SK-N-SH treated with all-trans-retinoic acid at 6 μM for 48 hours (cell line): ENCODE measurements around the gene TF.

Experiments used
- ATAC-seq: fragments of 200-7000 bp; cut with Tn5 transposase; 3 replicates; pipeline ENCODE4 v1.9.1; 2020; ENCODE audit warnings: mild to moderate bottlenecking, moderate library complexity
- ARNTL ChIP-seq: fragments of 450-650 bp; formaldehyde crosslinking; IDR thresholded peaks from 2 replicates; pipeline ENCODE4 v1.5.0; 2020; ENCODE audit warnings: low read depth, mild to moderate bottlenecking, moderate library complexity, borderline replicate concordance
- BACH2 ChIP-seq: fragments of 250-450 bp; sonication (Bioruptor Pico); IDR thresholded peaks from 2 replicates; pipeline ENCODE4 v1.9.0; 2021; ENCODE audit warnings: mild to moderate bottlenecking, borderline replicate concordance
- CREB5 ChIP-seq: fragments of 250-450 bp; sonication (Bioruptor Pico); IDR thresholded peaks from 2 replicates; pipeline ENCODE4 v1.5.1; 2020; ENCODE audit warnings: low read depth, mild to moderate bottlenecking, moderate library complexity
- CSDC2 ChIP-seq: fragments of 250-450 bp; sonication (Bioruptor Pico); IDR thresholded peaks from 2 replicates; pipeline ENCODE4 v1.5.0; 2020; ENCODE audit warnings: mild to moderate bottlenecking, moderate library complexity
- CSRNP3 ChIP-seq: fragments of 250-450 bp; sonication (Bioruptor Pico); IDR thresholded peaks from 2 replicates; pipeline ENCODE4 v1.5.1; 2021; ENCODE audit warnings: mild to moderate bottlenecking, moderate library complexity
- ESRRG ChIP-seq: fragments of 250-450 bp; sonication (Bioruptor Pico); IDR thresholded peaks from 2 replicates; pipeline ENCODE4 v1.6.1; 2021; ENCODE audit warnings: mild to moderate bottlenecking
- GLIS3 ChIP-seq: fragments of 250-450 bp; sonication (Bioruptor Pico); IDR thresholded peaks from 2 replicates; pipeline ENCODE4 v1.5.0; 2020; ENCODE audit warnings: mild to moderate bottlenecking, moderate library complexity
- ISL1 ChIP-seq: fragments of 250-450 bp; sonication (Bioruptor Pico); IDR thresholded peaks from 2 replicates; pipeline ENCODE4 v2.1.2; 2022; ENCODE audit warnings: mild to moderate bottlenecking, moderate library complexity
- OSR1 ChIP-seq: fragments of 250-450 bp; sonication (Bioruptor Pico); IDR thresholded peaks from 2 replicates; pipeline ENCODE4 v1.8.0; 2022; ENCODE audit warnings: moderate library complexity, mild to moderate bottlenecking, inconsistent platforms
- PPARA ChIP-seq: fragments of 250-450 bp; sonication (Bioruptor Pico); IDR thresholded peaks from 2 replicates; pipeline ENCODE4 v1.5.0; 2020; ENCODE audit warnings: mild to moderate bottlenecking, borderline replicate concordance
- RARB ChIP-seq: fragments of 250-450 bp; sonication (Bioruptor Pico); IDR thresholded peaks from 2 replicates; pipeline ENCODE4 v1.8.0; 2021; ENCODE audit warnings: mild to moderate bottlenecking, moderate library complexity
- SNAI2 ChIP-seq: fragments of 250-450 bp; sonication (Bioruptor Pico); IDR thresholded peaks from 2 replicates; pipeline ENCODE4 v1.5.0; 2020; ENCODE audit warnings: mild to moderate bottlenecking, moderate library complexity
- TOX ChIP-seq: fragments of 250-450 bp; sonication (Bioruptor Pico); IDR thresholded peaks from 2 replicates; pipeline ENCODE4 v1.8.0; 2021; ENCODE audit warnings: mild to moderate bottlenecking, moderate library complexity, borderline replicate concordance
- ZC3H10 ChIP-seq: fragments of 250-450 bp; sonication (Bioruptor Pico); IDR thresholded peaks from 2 replicates; pipeline ENCODE4 v1.5.1; 2021; ENCODE audit warnings: mild to moderate bottlenecking, moderate library complexity
- ZFP3 ChIP-seq: fragments of 250-450 bp; sonication (Bioruptor Pico); IDR thresholded peaks from 2 replicates; pipeline ENCODE4 v1.5.0; 2020; ENCODE audit warnings: mild to moderate bottlenecking, moderate library complexity
- ZFP30 ChIP-seq: fragments of 450-650 bp; formaldehyde crosslinking; IDR thresholded peaks from 2 replicates; pipeline ENCODE4 v1.5.0; 2022; ENCODE audit warnings: mild to moderate bottlenecking, moderate library complexity
- ZNF565 ChIP-seq: fragments of 450-650 bp; formaldehyde crosslinking; conservative IDR thresholded peaks from 2 replicates; pipeline ENCODE4 v1.5.0; 2020; ENCODE audit warnings: low read depth, mild to moderate bottlenecking, moderate library complexity
- ZNF70 ChIP-seq: fragments of 450-650 bp; formaldehyde crosslinking; IDR thresholded peaks from 2 replicates; pipeline ENCODE4 v1.5.0; 2020; ENCODE audit warnings: mild to moderate bottlenecking, moderate library complexity
- ZNF8 ChIP-seq: fragments of 450-650 bp; formaldehyde crosslinking; IDR thresholded peaks from 2 replicates; pipeline ENCODE4 v1.5.0; 2020; ENCODE audit warnings: mild to moderate bottlenecking, moderate library complexity
- TF ChIP-seq, protein P1 (sequence below): fragments of 250-450 bp; sonication (Bioruptor Pico); IDR thresholded peaks from 2 replicates; pipeline ENCODE4 v1.8.0; 2021; ENCODE audit warnings: low read depth, mild to moderate bottlenecking, moderate library complexity, borderline replicate concordance
- TF ChIP-seq, protein P2 (sequence below): fragments of 250-450 bp; sonication (Bioruptor Pico); IDR thresholded peaks from 2 replicates; pipeline ENCODE4 v1.8.0; 2020; ENCODE audit warnings: mild to moderate bottlenecking, moderate library complexity, borderline replicate concordance
- TF ChIP-seq, protein P3 (sequence below): fragments of 250-450 bp; sonication (Bioruptor Pico); IDR thresholded peaks from 2 replicates; pipeline ENCODE4 v1.5.0; 2020; ENCODE audit warnings: mild to moderate bottlenecking, moderate library complexity

The TF gene

DNA sequence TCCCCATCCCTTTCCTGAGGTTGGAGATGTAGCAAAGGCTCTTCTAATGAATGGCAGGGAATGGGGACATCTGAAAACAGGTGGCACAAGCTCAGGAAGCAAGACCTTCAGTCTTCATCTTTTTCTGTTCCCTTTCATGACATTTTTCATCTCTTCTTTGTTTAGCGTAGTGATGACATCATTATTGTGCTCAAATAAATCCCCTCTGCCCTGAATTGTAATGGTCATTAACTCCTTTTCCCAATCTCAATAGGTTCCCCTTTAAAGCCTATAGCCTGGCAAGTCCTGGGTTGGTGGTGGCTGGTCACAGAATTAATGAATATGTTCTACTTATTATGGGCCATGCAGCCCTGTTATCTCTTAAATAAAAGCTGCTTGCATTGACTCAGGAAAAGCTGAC, 21.4 kb downstream of the TF start:
- no peak for TF ChIP-seq ISL1 (CRISPR knock-in tag)
- TF ChIP-seq ZNF8 (CRISPR knock-in tag), result no peak
- TF ChIP-seq, protein P1, sequence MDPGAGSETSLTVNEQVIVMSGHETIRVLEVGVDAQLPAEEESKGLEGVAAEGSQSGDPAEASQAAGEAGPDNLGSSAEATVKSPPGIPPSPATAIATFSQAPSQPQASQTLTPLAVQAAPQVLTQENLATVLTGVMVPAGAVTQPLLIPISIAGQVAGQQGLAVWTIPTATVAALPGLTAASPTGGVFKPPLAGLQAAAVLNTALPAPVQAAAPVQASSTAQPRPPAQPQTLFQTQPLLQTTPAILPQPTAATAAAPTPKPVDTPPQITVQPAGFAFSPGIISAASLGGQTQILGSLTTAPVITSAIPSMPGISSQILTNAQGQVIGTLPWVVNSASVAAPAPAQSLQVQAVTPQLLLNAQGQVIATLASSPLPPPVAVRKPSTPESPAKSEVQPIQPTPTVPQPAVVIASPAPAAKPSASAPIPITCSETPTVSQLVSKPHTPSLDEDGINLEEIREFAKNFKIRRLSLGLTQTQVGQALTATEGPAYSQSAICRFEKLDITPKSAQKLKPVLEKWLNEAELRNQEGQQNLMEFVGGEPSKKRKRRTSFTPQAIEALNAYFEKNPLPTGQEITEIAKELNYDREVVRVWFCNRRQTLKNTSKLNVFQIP (CRISPR knock-in tag), result no peak
- TF ChIP-seq CSDC2 (CRISPR knock-in tag), result no peak
- TF ChIP-seq ZNF565, result no peak
- TF ChIP-seq GLIS3, result no peak
- TF ChIP-seq RARB, result no peak
- no peak for TF ChIP-seq ZNF70 (CRISPR knock-in tag)
- TF ChIP-seq TOX (CRISPR knock-in tag), result no peak
- TF ChIP-seq ZC3H10 (CRISPR knock-in tag), result no peak
- no peak for TF ChIP-seq ESRRG
- TF ChIP-seq CSRNP3 (CRISPR knock-in tag), result no peak
- ATAC-seq, result no peak

DNA sequence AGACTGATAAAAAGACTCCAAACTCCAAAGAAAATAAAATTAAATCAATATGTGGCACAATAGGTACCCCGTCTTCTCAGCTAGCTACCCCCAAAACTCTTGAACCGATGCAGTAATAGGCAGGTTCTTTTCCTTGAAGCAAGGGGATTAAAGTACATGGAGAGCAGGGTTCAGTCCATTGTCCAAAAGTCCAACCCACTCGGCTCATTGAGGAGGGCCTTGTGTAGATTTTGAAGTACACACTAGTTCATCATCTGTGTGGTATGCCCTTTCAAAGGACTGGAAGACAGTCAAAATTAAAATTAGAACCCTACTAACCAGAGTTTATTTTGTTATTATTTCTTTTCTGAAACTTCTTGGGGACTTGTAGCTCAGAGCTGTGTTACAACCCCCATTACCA, 23.3 kb downstream of the TF start:
- TF ChIP-seq RARB, result no peak
- no peak for TF ChIP-seq ISL1 (CRISPR knock-in tag)
- TF ChIP-seq ZFP30 (CRISPR knock-in tag), result no peak
- TF ChIP-seq ESRRG, result no peak
- TF ChIP-seq OSR1 (CRISPR knock-in tag), result no peak
- no peak for TF ChIP-seq ZNF70 (CRISPR knock-in tag)
- no peak for TF ChIP-seq ZC3H10 (CRISPR knock-in tag)
- TF ChIP-seq BACH2, result no peak
- TF ChIP-seq SNAI2 (CRISPR knock-in tag), result no peak
- no peak for TF ChIP-seq PPARA
- TF ChIP-seq CREB5, result no peak
- TF ChIP-seq ZNF8 (CRISPR knock-in tag), result no peak
- TF ChIP-seq ZFP3, result no peak
- TF ChIP-seq, protein P2, sequence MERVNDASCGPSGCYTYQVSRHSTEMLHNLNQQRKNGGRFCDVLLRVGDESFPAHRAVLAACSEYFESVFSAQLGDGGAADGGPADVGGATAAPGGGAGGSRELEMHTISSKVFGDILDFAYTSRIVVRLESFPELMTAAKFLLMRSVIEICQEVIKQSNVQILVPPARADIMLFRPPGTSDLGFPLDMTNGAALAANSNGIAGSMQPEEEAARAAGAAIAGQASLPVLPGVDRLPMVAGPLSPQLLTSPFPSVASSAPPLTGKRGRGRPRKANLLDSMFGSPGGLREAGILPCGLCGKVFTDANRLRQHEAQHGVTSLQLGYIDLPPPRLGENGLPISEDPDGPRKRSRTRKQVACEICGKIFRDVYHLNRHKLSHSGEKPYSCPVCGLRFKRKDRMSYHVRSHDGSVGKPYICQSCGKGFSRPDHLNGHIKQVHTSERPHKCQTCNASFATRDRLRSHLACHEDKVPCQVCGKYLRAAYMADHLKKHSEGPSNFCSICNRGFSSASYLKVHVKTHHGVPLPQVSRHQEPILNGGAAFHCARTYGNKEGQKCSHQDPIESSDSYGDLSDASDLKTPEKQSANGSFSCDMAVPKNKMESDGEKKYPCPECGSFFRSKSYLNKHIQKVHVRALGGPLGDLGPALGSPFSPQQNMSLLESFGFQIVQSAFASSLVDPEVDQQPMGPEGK (CRISPR knock-in tag), result no peak
- TF ChIP-seq, protein P3, sequence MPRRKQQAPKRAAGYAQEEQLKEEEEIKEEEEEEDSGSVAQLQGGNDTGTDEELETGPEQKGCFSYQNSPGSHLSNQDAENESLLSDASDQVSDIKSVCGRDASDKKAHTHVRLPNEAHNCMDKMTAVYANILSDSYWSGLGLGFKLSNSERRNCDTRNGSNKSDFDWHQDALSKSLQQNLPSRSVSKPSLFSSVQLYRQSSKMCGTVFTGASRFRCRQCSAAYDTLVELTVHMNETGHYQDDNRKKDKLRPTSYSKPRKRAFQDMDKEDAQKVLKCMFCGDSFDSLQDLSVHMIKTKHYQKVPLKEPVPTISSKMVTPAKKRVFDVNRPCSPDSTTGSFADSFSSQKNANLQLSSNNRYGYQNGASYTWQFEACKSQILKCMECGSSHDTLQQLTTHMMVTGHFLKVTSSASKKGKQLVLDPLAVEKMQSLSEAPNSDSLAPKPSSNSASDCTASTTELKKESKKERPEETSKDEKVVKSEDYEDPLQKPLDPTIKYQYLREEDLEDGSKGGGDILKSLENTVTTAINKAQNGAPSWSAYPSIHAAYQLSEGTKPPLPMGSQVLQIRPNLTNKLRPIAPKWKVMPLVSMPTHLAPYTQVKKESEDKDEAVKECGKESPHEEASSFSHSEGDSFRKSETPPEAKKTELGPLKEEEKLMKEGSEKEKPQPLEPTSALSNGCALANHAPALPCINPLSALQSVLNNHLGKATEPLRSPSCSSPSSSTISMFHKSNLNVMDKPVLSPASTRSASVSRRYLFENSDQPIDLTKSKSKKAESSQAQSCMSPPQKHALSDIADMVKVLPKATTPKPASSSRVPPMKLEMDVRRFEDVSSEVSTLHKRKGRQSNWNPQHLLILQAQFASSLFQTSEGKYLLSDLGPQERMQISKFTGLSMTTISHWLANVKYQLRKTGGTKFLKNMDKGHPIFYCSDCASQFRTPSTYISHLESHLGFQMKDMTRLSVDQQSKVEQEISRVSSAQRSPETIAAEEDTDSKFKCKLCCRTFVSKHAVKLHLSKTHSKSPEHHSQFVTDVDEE (CRISPR knock-in tag), result no peak
- ATAC-seq, result no peak

DNA sequence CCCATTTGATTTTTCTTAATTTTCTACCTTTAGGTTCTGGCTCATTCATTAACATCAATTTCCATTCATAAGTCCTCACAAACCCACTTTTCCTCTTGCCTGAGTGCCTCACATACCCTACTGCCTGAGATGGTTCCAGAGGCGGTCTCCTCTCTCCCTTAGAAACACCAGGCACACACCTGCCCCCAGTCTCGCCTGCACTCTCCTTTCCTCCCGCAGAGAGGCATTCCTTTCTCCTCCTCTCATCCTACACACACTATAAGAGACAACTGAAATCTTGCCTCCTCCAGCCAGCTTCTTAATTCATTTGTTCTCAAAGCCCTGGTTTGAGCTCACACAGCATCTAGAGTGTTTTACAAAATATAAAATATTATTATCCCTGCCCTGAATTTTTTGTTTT, 27.5 kb downstream of the TF start:
- ATAC-seq, result no peak
- TF ChIP-seq SNAI2 (CRISPR knock-in tag), result no peak
- no peak for TF ChIP-seq GLIS3
- TF ChIP-seq, protein P2 (CRISPR knock-in tag), result no peak
- no peak for TF ChIP-seq ZNF8 (CRISPR knock-in tag)
- TF ChIP-seq ESRRG, result no peak
- no peak for TF ChIP-seq RARB
- TF ChIP-seq BACH2, result no peak
- TF ChIP-seq ISL1 (CRISPR knock-in tag), result no peak
- no peak for TF ChIP-seq ARNTL (CRISPR knock-in tag)
- TF ChIP-seq CSDC2 (CRISPR knock-in tag), result no peak
- TF ChIP-seq TOX (CRISPR knock-in tag), result no peak
- TF ChIP-seq, protein P1 (CRISPR knock-in tag), result no peak
- TF ChIP-seq, all 23 proteins: peak for 0
